OCI-LY1 (cell line): ENCODE data around the gene ZSWIM5.
A peak's percentile ranks its signal among the peaks of the same experiment; 100 is the strongest.
"Not testable (repeated sequence)": the region's sequence is repeated elsewhere in the genome, so short reads cannot be mapped to it uniquely, and the experiment has no call there.

Source experiments
- H2AFZ ChIP-seq: fragments of 200-600 bp; sonication (generic), shearing (Covaris generic); 2 replicates; pipeline ENCODE4 v1.6.0; 2014; ENCODE audit warnings: antibody characterized with exemption, mild to moderate bottlenecking, low read length
- H3F3A ChIP-seq: fragments of 200-600 bp; sonication (generic), shearing (Covaris generic); 2 replicates; pipeline ENCODE4 v1.6.0; 2014; ENCODE audit warnings: mild to moderate bottlenecking, antibody characterized with exemption, low read length, moderate library complexity; ENCODE audit not compliant: insufficient read depth
- H3K27ac ChIP-seq: fragments of 200-600 bp; sonication (generic); 2 replicates; pipeline ENCODE4 v1.5.1; 2014; ENCODE audit warnings: low read length, mixed run types, mild to moderate bottlenecking, low read depth; ENCODE audit not compliant: poor library complexity, severe bottlenecking
- H3K27me3 ChIP-seq: fragments of 200-600 bp; sonication (generic); 2 replicates; pipeline ENCODE4 v1.6.0; 2014; ENCODE audit warnings: antibody characterized with exemption, mild to moderate bottlenecking, low read length, moderate library complexity; ENCODE audit not compliant: insufficient read depth
- H3K36me3 ChIP-seq: fragments of 200-600 bp; sonication (generic); 2 replicates; pipeline ENCODE4 v1.6.1; 2014; ENCODE audit warnings: mild to moderate bottlenecking, antibody characterized with exemption, low read length, moderate library complexity, mixed read lengths; ENCODE audit not compliant: insufficient read depth
- H3K4me1 ChIP-seq: fragments of 200-600 bp; sonication (generic); 2 replicates; pipeline ENCODE4 v1.5.1; 2014; ENCODE audit warnings: mild to moderate bottlenecking, low read length, moderate library complexity; ENCODE audit not compliant: insufficient read depth, severe bottlenecking
- H3K4me2 ChIP-seq: fragments of 200-600 bp; sonication (generic), shearing (Covaris generic); 2 replicates; pipeline ENCODE4 v1.6.1; 2014; ENCODE audit warnings: low read length
- H3K4me3 ChIP-seq: fragments of 200-600 bp; sonication (generic); 2 replicates; pipeline ENCODE4 v1.5.1; 2014; ENCODE audit warnings: low read length, low read depth, mild to moderate bottlenecking, mixed read lengths; ENCODE audit not compliant: poor library complexity, severe bottlenecking
- H3K79me2 ChIP-seq: fragments of 200-600 bp; shearing (Covaris generic); 2 replicates; pipeline ENCODE4 v1.6.1; 2016; ENCODE audit warnings: mixed run types, low read length, mixed read lengths; ENCODE audit not compliant: insufficient read depth
- H3K9ac ChIP-seq: fragments of 200-600 bp; sonication (generic), shearing (Covaris generic); 2 replicates; pipeline ENCODE4 v1.6.1; 2014; ENCODE audit warnings: mild to moderate bottlenecking, low read length, mixed read lengths
- H3K9me2 ChIP-seq: fragments of 200-600 bp; sonication (generic), shearing (Covaris generic); 2 replicates; pipeline ENCODE4 v1.6.1; 2014; ENCODE audit warnings: low read depth, mild to moderate bottlenecking, low read length, mixed read lengths
- H3K9me3 ChIP-seq: fragments of 200-600 bp; shearing (Covaris generic); 2 replicates; pipeline ENCODE4 v1.6.1; 2014; ENCODE audit warnings: low read length, mixed read lengths
- H4K20me1 ChIP-seq: fragments of 200-600 bp; sonication (generic), shearing (Covaris generic); 2 replicates; pipeline ENCODE4 v1.6.0; 2016; ENCODE audit warnings: mild to moderate bottlenecking, low read length; ENCODE audit not compliant: insufficient read depth
- EZH2 ChIP-seq: fragments of 200-600 bp; sonication (generic), shearing (Covaris generic); IDR thresholded peaks from 2 replicates; pipeline ENCODE4 v1.8.0; 2017; ENCODE audit warnings: borderline replicate concordance, mixed run types, mild to moderate bottlenecking, antibody characterized with exemption, low read length, moderate library complexity, mixed read lengths
- TF ChIP-seq, protein P1 (sequence below): fragments of 200-600 bp; sonication (generic), shearing (Covaris generic); IDR thresholded peaks from 2 replicates; pipeline ENCODE4 v1.5.1; 2017; ENCODE audit warnings: mild to moderate bottlenecking, antibody characterized with exemption, low read length, moderate library complexity, mixed read lengths

Gene ZSWIM5

GRCh38 chr1:45205910-45206721 is at the start of gene ZSWIM5:
TSS of gene ZSWIM5 (minus strand) at chr1:45206605. CDS start at chr1:45206350, 255 bp downstream.
- Histone ChIP-seq H3K27me3 (no peaks in the 10 kb centered on the region), H3K36me3 (no peaks in the 10 kb centered on the region), H3K9ac (peak within 1 kb of the TSS; percentile 61), H3K4me3 (peak within 1 kb of the TSS; percentile 67), H2AFZ (no peak within 1 kb of the TSS), H3K27ac (no peak within 1 kb of the TSS), H3K9me3 (no peaks in the 10 kb centered on the region), H3K4me2 (peak within 1 kb of the TSS; percentile 96), H3K79me2 (no peaks in the 10 kb centered on the region), H4K20me1 (no peaks in the 10 kb centered on the region), H3K9me2 (no peaks in the 10 kb centered on the region), H3F3A (no peaks in the 10 kb centered on the region), H3K4me1 (peaks cover 7% of the 10 kb centered on the region)
- TF ChIP-seq, protein P1, sequence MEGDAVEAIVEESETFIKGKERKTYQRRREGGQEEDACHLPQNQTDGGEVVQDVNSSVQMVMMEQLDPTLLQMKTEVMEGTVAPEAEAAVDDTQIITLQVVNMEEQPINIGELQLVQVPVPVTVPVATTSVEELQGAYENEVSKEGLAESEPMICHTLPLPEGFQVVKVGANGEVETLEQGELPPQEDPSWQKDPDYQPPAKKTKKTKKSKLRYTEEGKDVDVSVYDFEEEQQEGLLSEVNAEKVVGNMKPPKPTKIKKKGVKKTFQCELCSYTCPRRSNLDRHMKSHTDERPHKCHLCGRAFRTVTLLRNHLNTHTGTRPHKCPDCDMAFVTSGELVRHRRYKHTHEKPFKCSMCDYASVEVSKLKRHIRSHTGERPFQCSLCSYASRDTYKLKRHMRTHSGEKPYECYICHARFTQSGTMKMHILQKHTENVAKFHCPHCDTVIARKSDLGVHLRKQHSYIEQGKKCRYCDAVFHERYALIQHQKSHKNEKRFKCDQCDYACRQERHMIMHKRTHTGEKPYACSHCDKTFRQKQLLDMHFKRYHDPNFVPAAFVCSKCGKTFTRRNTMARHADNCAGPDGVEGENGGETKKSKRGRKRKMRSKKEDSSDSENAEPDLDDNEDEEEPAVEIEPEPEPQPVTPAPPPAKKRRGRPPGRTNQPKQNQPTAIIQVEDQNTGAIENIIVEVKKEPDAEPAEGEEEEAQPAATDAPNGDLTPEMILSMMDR: no peak

GRCh38 chr1:45254490-45254889 is 48.1 kb upstream of the ZSWIM5 start:
- Histone ChIP-seq H3K4me2 (no peak overlapping the region), H3K27me3 (no peaks in the 10 kb centered on the region; the same call in 1 of the 2 replicates), H3K9me3 (peaks cover 9% of the 10 kb centered on the region; the same call in 1 of the 2 replicates), H3K36me3 (no peaks in the 10 kb centered on the region), H3K27ac (no peak overlapping the region), H3K4me1 (no peaks in the 10 kb centered on the region), H3K79me2 (no peaks in the 10 kb centered on the region), H4K20me1 (no peaks in the 10 kb centered on the region), H3K9me2 (no peaks in the 10 kb centered on the region), H2AFZ (no peak overlapping the region), H3F3A (no peaks in the 10 kb centered on the region), H3K4me3 (no peak overlapping the region), H3K9ac (no peak overlapping the region)
- TF ChIP-seq, protein P1: no peak
- no peak for TF ChIP-seq EZH2

GRCh38 chr1:45250544-45250943 is 44.1 kb upstream of the ZSWIM5 start:
- no peak overlapping the region for H3K4me2 ChIP-seq
- no peak overlapping the region for H3K27ac ChIP-seq

GRCh38 chr1:45248004-45248403 is 41.6 kb upstream of the ZSWIM5 start:
- H4K20me1 ChIP-seq, H3K9me3 ChIP-seq, H3K27ac ChIP-seq, H3K9ac ChIP-seq, H3K4me3 ChIP-seq, H3F3A ChIP-seq, H3K9me2 ChIP-seq, H3K4me1 ChIP-seq, H3K27me3 ChIP-seq, H3K4me2 ChIP-seq, H2AFZ ChIP-seq, H3K36me3 ChIP-seq, H3K79me2 ChIP-seq: not testable (repeated sequence)

More at GRCh38 chr1:45250544-45250943, 44.1 kb upstream of the ZSWIM5 start:
- Histone ChIP-seq H3F3A (no peaks in the 10 kb centered on the region), H3K9me2 (no peaks in the 10 kb centered on the region), H3K36me3 (no peaks in the 10 kb centered on the region), H3K4me3 (no peak overlapping the region), H2AFZ (no peak overlapping the region), H3K9ac (no peak overlapping the region), H3K9me3 (no peaks in the 10 kb centered on the region; the same call in 1 of the 2 replicates), H3K79me2 (no peaks in the 10 kb centered on the region), H3K4me1 (no peaks in the 10 kb centered on the region), H4K20me1 (no peaks in the 10 kb centered on the region), H3K27me3 (no peaks in the 10 kb centered on the region; the same call in 1 of the 2 replicates)
- no peak for TF ChIP-seq EZH2
- TF ChIP-seq, protein P1: no peak
